BJ (cell line): Measurements from ENCODE around the gene SORL1. TPM values are rescaled to one million over a fixed set of nuclear protein-coding genes. Genes with fewer than 3 reads are reported as not detected.

Source experiments
- CTCF ChIA-PET: fragments of 350-600 bp; formaldehyde crosslinking; extraction: SDS; loops from one replicate; lab custom pipeline; 2021; ENCODE audit warnings: antibody characterized with exemption, inconsistent platforms; lab: Yijun Ruan, JAX
- POLR2A ChIA-PET: fragments of 300-600 bp; sonication (Branson Sonifier 250); formaldehyde crosslinking; extraction: SDS; loops from one replicate; lab custom pipeline; 2021; ENCODE audit warnings: antibody characterized with exemption; lab: Charles Lee
- DNase-seq: peaks from one replicate; pipeline ENCODE4 v3.0.0-alpha.2; 2011; ENCODE audit warnings: low read depth
- H3K27me3 ChIP-seq: 2 replicates; pipeline ENCODE4 v1.6.0; 2011; ENCODE audit warnings: low read length; ENCODE audit not compliant: control insufficient read depth, insufficient read depth
- H3K36me3 ChIP-seq: 2 replicates; pipeline ENCODE4 v1.5.1; 2011; ENCODE audit warnings: low read length; ENCODE audit not compliant: control insufficient read depth, insufficient read depth
- H3K4me3 ChIP-seq: 2 replicates; pipeline ENCODE4 v1.5.1; 2011; ENCODE audit warnings: low read depth, mild to moderate bottlenecking, control low read depth, low read length
- polyA plus RNA-seq: library from polyadenylated mRNA; depleted of rRNA; stranded (reverse); fragments of >200 nt; gene quantifications from 2 replicates; pipeline ENCODE4 v1.2.3, GENCODE V29; 2011
- TF ChIP-seq, protein P1 (sequence below): IDR thresholded peaks from 2 replicates; pipeline ENCODE4 v1.5.1; 2011; ENCODE audit warnings: low read depth, mild to moderate bottlenecking, control low read depth, inconsistent platforms, low read length, moderate library complexity; ENCODE audit not compliant: insufficient read depth

The SORL1 gene
- polyA plus RNA-seq, 1 experiment: 1.4 TPM

DNA sequence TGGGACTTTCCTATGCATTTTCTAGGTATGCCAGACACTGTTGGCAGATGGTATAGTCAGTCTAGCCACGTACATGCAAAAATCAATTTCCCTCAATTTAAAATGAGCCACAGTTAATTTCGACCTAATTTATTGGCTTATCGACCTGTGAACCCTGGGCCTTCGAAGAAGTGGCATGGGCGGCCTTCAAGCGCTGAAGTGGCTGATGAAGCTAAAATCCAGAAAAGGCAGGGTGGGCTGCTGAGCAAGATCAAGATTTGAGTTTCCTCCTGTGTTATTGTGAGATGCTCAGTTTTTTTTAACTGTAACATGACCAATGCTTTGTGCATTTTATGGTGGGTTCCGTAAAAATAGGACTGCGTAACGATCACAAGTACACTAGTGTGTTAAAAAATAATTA, 6.4 kb downstream of the SORL1 start:
- H3K27me3 ChIP-seq: peaks cover 7% of the 10 kb centered on the region
- ChIA-PET POLR2A (no interaction called here), CTCF (interaction anchor here (0.6 kb wide), 1 partner anchor 116 kb away, joined by 4 read pairs; no protein-coding TSS in a partner anchor)
- H3K4me3 ChIP-seq: no peak overlapping the region
- DNase-seq: no peak
- TF ChIP-seq, protein P1, sequence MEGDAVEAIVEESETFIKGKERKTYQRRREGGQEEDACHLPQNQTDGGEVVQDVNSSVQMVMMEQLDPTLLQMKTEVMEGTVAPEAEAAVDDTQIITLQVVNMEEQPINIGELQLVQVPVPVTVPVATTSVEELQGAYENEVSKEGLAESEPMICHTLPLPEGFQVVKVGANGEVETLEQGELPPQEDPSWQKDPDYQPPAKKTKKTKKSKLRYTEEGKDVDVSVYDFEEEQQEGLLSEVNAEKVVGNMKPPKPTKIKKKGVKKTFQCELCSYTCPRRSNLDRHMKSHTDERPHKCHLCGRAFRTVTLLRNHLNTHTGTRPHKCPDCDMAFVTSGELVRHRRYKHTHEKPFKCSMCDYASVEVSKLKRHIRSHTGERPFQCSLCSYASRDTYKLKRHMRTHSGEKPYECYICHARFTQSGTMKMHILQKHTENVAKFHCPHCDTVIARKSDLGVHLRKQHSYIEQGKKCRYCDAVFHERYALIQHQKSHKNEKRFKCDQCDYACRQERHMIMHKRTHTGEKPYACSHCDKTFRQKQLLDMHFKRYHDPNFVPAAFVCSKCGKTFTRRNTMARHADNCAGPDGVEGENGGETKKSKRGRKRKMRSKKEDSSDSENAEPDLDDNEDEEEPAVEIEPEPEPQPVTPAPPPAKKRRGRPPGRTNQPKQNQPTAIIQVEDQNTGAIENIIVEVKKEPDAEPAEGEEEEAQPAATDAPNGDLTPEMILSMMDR: no peak
- H3K36me3 ChIP-seq: no peaks in the 10 kb centered on the region

DNA sequence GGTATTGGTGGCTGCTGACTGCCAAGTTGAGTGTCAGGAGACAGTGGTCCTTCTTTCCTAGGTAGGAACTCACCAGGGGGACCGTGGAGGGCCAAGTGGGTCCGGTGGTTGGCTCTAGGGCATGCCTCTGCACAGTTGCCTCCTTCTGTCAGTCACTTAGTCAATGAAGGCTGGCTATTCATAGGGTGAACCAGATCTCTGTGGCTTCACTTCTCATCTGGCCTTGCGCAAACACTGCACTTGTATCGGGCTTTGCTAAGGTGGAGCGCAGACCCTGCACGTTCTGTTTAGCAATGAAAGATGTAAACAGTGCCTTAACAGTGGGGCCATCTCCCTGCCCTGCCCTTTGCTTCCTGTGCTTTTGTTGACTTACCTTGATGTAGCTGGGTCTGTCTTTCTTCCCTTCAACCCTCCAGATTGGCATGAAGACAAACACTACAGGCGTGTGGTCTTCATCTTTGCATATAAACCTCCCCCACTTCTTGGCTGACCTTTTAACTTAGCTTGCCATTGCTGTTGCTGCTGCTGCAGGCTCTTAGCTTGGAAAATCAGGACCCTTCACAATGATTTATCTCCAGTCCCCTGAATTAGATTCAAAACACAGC, 7.4 kb downstream of the SORL1 start:
- Histone ChIP-seq H3K4me3 (no peak overlapping the region), H3K27me3 (peaks cover 7% of the 10 kb centered on the region), H3K36me3 (no peaks in the 10 kb centered on the region)
- no peak for DNase-seq
- POLR2A ChIA-PET: no interaction called here
- CTCF ChIA-PET: interaction anchor here (1.4 kb wide), 1 partner anchor 13 kb away, joined by 3 read pairs; no protein-coding TSS in a partner anchor
- TF ChIP-seq, protein P1: no peak

DNA sequence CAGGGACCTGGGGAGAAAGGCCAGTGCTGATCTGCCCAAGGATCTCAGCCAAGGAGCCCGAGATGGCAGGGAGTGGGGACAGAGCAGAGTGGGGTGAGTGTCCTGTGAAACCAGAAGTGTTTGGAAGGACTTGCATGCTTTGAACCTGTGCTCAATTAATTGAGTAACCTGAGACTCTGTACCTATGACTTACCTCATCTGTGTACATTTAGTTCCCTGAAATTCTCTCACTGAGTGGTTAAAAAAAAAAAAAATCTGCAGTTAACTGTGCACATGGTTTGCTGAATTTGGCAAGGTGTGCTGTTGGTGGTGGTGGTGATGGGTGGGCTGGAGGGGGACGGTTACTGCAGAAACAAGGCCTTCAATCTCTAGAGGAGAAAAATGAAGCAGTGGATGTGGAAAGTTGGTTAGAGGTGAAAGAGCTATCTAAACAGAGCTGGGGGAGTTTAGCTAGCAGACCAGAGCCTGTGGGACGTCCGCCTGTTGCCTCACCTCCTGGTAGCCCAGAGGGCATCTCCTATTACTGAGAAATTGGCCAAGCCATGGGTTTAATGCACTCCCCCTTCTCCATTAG, 8.9 kb downstream of the SORL1 start:
- POLR2A ChIA-PET: no interaction called here
- TF ChIP-seq, protein P1: no peak
- CTCF ChIA-PET: interaction anchor here (0.6 to 1.5 kb wide), 3 partner anchors 8 to 52 kb away, joined by 3 to 4 read pairs (median 4); partner anchors contain the start of gene SORL1-AS1
- DNase-seq: no peak
- Histone ChIP-seq H3K4me3 (no peak overlapping the region), H3K27me3 (peaks cover 4% of the 10 kb centered on the region), H3K36me3 (no peaks in the 10 kb centered on the region)

DNA sequence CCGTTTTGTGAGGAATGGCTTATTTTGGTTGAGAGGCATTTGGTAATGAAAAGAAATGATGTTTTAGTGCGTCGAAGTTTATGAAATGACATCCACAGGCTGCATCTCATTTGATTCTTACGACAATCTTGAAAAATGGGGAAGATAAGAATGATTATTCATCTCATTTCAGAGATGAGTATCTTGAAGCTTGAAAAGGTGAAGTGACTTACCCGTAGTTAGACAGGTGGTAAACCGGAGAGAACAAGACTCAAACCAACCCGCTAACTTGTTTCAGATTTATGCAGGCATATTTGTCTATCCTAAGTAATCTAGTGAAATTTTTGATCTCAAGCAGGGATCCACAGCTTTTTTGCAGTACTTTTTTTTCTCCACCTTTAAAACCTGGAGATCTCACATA, 9.7 kb downstream of the SORL1 start:
- no peak for DNase-seq
- Histone ChIP-seq H3K36me3 (no peaks in the 10 kb centered on the region), H3K4me3 (no peak overlapping the region), H3K27me3 (peaks cover 4% of the 10 kb centered on the region)
- POLR2A ChIA-PET: no interaction called here
- TF ChIP-seq, protein P1: no peak
- CTCF ChIA-PET: interaction anchor here (1.5 kb wide), 1 partner anchor 9 kb away, joined by 4 read pairs; the partner anchor contains the start of gene SORL1-AS1

DNA sequence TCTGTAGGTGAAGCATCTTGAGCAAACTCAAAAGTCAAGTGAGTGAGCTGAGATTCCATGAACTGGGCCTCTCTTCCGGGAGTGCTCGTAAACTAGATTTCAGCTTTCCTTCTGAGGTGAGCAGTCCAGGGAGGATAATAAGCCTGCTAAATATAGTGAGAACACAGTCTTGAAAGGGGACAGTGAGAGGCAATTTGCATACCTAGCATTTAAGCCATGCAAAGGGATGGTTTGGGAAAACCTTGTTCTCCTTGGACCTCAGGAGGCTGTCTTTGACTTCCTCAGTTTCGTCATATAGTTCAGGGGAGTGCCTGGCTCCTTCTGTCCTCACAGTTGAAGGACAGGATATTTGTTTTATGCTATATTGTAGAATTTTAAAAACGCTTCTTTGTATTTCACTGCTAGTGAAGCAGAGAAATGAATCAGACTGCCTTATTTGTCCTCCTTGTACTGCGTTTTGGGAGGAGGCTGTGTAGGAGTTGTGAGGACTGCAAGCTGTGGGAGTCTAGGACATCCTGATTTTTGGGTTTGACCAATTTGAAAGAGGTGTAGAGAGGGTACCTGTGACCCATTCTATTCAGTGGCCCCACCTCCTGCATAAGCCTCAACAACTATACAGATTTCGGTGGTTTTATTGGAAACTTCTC, 11.7 kb downstream of the SORL1 start:
- no peak for DNase-seq
- ChIA-PET POLR2A (no interaction called here), CTCF (interaction anchor here (0.6 to 2.2 kb wide), 2 partner anchors 12 to 244 kb away, joined by 3 to 18 read pairs; partner anchors contain the start of genes SORL1 and SORL1-AS1)
- H3K36me3 ChIP-seq: no peaks in the 10 kb centered on the region
- H3K27me3 ChIP-seq: peaks cover 4% of the 10 kb centered on the region
- H3K4me3 ChIP-seq: no peak overlapping the region
- TF ChIP-seq, protein P1: no peak
